ENCODE measurements around the gene ASPN.

Gene ASPN

DNA sequence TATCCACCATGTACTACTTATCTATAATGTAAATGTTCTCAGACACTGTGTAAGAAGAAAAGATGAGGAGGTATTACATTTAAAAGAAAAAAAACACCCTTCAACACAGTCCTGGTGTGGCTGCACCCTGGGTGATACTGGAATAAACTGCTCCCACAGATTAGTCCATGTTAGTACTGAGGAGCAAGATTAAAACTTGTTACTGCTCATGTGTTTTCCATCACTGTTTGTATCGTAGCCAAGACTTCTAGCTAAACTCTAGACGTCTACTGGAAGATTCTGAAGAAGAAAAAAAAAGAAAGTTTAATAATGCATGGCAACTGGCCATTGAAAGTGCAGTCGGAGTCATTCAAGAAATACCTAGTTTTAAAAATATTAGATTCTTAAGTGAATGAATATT is at the start of gene ASPN:
ASPN (minus strand) TSS at position 178 of the 400 bp plus-strand sequence.
- no peak for DNase-seq

DNA sequence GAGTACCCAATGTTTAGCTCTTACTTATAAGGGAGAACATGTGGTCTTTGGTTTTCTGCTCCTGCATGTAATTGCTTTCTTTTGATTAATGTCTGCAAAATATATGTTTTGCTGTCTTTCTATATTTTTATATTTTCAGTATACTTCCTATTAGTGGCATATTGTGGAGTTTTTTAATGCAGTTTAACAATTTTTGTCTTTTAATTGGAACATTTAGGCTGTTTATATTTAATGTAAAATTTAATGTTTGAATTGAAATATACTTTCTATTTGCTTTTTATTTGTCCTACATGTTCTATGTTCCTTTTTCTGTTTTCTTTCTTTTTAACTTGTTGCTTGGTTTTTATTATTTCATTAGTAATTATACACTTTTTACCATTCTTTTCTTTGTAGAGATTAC is 48.6 kb upstream of the ASPN start:
- no peak for DNase-seq

DNA sequence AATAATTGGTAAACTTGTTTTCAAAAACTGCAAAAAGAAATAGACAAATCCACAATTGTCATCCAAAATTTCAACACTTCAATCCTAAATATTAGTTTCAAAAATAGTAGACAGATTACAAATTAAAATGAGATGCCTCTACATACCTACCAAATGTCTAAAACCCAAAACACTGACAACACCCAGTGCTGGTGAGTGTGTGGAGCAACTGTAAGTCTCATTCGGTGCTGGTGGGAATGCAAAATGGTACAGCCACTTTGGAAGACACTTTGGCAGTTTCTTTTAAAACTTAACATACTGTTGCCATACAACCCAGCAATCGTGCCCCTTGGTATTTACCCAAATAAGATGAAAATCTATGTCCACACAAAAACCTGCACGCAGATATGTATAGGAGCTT is 46.8 kb upstream of the ASPN start:
- no peak for DNase-seq

DNA sequence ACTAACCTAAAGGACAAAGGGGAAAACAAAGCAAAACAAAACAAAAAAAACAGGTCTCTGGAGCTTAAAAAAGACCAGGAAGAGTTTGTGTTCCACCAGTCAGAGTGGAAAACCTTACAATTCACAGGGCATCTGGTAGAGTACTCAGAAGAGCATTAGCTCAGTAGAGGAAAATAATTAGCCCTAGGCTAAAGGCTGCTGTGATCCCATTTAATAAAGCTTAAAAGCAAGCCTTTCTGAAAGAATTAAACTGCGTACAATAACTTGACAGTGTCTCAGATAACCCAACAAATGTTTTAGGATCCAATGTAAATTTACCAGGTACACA is 46.2 kb upstream of the ASPN start:
- no peak for DNase-seq

DNA sequence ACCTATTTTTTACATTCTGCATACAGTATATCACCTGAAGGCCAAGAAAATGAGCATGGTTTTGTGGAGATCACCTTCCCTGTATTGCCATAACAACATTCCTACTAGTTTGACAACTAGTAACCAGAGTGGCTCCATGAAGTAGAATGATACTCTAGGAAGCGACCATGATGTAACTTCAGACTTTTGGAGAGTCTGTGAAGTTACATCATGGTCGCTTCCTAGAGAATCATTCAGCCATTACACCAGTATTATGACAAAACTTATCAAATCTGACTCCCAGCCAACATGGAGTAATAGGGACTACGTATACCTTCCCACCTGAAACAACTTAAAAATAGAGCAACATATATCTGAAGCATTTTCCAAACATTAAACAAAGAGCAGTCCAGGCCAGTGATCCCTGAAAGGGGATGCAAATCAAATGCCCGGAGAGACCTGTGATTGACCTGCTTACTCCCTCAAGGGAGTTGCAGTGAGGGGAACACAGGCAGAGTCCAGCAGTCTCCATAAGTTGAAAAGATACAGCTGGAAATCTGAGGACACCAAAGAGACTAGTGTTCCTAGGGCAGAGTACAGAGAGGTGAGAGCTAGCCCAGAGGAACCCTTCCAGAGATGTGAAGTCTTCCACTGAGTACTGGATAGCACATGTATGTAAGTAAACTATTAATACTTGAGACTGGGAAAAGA is 45.7 kb upstream of the ASPN start:
- no peak for DNase-seq

DNA sequence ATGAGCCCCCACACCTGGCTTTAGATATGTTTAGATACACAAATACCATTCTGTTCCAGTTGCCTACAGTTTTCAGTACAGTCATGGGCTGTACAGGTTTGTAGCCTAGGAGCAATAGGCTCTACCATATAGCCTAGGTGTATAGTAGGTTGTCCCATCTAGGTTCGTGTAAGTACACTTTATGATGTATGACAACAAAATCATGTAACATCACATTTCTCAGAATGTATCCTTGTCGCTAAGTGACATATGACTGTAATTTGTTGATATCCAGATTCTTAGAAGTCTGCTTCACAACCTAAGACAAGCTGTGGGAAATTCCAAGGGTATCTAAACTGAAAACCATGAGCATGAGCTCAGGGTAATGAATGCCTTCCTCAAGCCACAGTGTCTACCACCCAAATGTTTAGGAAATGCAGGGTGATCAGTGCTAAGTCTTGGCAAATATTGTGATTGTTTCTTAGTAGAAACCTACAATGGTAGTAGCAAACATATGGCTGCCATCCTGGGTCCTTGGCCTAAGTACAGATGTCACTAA is 45.1 kb upstream of the ASPN start:
- no peak for DNase-seq

DNA sequence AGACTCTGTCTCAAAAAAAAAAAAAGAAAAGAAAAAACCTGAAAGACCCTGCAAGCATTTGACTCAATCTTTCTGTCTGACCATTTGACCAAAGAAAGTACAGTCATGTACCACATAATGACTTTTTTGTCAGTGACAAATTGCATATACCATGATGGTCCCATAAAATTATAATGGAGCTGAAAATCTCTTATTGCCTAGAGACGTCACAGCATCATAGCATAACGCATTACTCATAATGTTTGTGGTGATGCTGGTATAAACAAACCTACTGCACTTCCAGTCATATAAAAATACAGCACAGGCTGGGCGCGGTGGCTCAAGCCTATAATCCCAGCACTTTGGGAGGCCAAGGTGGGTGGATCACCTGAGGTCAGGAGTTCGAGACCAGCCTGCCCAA is 43.0 kb upstream of the ASPN start:
- no peak for DNase-seq

DNA sequence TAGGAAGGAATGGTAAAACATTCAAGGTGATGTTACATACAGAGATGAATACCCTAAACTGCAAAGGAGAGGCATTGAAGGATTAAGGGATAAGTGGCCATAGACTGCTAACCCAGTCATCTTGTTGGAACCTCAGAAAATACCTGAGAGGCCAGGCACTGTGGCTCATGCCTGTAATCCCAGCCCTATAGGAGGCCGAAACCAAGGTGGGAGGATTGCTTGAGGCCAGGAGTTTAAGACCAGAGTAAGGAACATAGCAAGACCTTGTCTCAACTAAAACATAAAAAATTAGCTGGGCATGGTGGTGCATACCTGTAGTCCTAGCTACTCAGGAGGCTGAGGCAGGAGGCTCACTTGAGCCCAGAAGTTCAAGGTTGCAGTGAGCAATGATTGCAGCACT is 42.6 kb upstream of the ASPN start:
- DNase-seq: no peak

DNA sequence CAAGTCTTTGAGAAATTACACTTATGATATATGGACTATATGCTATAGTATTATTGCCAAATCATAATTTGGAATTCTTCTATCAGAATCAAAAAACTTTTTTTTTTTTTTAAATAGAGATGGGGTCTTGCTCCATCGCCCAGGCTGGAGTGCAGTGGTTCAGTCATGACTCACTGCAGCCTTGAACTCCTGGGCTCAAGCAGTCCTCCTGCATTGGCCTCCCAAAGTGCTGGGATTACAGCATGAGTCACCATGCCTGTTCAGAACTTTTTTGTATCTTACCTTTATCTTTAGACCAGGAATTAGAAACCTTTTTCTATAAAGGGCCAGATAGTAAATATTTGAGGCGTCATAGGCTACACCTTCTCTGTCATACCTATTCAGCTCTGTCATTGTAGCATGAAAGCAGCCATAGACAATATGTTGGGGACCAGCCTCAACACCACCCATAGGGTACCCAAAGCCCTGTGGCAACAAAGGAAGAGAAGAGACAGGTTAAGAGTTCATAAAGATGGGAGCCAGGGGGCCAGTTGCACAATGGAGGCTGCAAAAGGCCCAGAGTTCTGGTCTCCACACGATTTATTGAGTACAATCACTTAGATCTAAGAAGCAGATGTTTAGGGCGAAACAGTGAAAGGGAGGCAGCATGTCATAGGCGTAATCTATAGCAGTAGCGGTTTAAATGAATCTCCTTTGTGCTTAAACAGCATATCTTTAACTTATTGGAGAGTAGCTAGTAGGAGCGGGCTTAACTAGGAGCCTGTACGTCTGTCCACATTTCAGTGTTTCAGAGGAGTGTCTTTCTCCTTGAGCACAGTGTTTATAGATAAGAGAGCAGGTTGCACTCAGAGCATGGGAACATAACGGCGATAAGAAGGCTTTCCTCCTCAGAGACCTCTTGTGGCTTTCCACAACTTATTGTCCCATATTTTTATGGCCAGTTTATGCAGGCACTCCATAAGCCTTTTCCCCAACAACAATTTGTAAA is 41.0 kb upstream of the ASPN start:
- no peak for DNase-seq

DNA sequence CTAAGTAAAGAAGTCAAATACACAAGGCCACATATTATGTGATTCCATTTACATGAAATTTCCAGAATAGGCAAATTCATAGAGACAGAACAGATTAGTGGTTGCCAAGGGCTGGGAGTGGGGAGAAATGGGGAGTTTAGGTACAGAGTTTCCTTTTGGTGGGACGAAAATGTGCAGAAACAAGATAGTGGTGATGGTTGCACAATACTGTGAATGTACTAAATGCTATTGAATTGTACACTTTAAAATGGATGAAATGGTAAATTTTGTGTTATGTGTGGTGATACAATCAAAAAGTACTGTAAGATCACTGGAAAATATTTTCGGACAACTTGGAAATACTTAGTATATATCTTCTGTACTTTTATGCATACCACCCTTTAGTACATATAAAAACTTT is 38.5 kb upstream of the ASPN start:
- no peak for DNase-seq

DNA sequence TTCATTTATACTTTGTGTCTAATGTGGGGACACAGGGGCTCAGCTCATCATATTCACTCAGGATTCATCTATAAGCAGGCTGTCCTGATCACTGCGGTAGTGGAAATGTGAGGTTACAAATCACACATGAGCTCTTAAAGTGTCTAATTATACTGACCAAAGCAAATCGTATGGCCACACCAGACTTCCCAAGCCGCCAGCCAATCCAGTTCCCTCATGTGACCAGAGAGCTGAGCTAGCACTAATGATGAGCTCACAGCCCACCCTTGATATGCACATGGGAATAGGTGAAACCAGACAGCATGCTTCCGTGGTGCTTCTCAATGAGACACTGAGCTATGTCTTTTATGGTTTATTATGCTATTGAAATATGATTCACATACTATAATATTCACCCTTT is 35.9 kb upstream of the ASPN start:
- no peak for DNase-seq

DNA sequence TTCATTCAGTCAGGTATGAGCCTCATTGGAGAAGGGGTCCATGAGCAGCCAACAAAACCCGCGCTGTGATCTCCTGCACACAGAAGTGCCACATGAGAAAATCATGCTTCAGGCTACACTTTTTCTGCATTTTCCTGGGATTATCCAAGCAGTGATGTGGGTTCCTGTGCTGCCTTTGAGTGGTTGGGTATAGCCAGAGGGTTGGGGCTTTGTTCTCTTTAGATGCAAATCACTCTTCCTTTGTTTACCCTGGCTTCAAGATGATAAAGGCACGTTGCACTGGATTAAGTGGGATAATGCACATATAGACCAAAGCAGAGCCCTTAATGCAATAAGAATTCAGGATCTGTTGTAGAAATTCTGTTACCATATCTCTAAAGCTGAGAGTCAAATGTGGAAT is 34.7 kb upstream of the ASPN start:
- DNase-seq: no peak

DNA sequence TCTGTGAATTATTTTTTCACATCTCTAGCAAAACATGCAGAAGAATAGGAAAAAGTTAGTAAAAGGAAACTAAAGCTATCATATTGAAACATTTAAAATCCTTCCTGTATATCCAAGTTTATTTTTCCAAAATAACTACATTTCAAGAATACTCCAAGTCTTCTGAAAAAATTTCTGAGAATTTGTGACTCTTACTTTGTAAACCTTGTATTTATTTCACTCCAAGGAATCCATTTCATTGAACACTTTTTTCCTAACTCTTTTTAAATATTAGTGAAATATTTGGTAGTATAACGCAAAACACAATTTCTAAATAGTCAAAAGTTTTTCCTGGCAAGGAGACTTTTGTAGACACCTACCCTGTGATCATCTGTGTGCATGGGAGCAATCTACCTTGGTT is 34.2 kb upstream of the ASPN start:
- DNase-seq: no peak

DNA sequence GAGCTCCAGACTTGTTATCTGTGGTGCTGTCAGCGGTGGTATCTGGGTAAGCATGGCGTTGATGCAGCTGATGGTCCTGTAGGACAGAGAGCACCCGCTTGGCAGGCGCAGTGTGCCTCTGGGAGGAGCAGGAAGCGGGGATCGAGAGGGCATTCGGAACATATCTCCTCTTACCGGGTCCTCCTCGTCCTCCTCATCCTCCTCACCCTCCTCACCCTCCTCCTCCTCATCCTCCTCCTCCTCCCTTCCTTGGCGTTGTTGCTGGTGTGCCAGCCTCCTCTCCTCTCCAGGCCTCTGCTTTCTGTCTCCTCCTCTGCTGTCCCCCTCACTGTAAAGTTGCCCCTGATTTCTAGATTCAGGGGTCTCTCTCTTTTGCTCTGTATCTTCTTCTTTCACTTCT is 32.3 kb upstream of the ASPN start:
- DNase-seq: no peak

DNA sequence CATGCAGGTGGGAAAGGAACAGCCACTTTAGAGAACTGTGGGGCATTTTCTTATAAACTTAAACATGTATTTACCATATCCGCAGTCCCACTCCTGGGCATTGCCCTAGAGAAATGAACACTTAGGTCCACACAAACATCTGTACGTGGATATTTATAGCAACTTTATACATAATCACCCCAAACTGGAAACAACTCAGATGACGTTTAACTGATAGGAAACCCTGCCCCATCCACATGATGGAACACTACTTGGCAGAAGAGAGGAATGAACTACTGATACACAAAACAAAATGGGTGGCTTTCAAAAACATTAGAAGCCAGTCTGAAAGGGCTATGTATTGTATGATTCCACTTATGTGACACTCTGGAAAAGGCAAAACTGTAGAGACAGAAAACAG is 31.0 kb upstream of the ASPN start:
- no peak for DNase-seq

DNA sequence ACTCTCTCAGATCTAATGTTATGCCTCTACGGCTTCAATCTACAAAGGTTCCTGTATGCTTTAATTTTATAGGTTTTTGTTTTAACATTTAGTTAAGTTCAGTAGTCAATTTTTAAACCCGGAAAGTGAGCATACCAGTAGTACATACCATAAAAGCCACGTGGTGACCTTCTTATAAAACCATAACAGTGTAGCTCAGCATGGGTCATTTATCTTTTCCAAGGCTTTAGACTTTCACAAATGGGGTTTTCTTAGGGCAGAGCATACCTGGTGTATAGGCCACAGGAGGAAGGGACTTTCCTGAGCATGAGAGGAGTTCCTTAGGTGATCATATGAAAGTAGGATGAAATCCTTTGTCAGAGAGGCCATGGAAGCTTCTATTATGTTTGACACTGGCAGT is 30.3 kb upstream of the ASPN start:
- no peak for DNase-seq

DNA sequence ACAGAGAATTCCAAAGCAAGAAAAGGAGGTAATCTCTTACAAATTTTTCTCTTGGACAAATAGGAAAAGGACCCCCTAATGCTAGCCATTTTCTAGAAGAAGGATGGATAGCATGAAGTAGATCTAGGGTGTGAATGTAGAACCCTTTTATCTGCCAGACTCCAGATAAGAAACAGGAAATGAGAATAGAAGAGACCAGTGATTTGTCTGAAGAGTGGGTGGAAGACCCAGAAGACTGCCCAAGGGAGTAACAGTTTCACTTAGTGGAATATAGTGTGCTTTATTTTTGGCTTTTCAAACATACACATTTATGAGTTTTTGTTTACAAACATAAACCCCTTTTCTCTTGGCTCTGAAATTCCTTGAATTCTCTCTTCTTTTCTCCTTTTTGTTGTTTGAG is 28.4 kb upstream of the ASPN start:
- no peak for DNase-seq

DNA sequence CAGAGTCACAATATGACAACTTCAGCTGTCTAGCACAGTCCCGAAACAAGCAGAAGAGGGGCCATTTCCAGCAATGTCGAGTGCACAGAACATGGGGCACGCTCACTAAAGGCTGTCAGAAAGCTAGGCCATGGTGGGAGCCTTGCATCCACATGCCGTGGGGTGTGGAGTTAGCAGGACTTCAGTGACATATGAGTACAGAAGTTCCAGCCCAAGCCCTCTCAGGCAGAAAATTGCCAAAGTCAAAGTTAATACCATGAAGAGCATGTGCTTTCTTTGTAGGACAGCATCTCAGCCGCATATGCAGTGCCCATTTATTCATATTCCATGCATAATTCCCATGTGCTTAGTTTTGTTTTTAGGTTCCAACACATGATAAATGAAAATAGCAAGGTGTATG is 26.7 kb upstream of the ASPN start:
- DNase-seq: no peak

DNA sequence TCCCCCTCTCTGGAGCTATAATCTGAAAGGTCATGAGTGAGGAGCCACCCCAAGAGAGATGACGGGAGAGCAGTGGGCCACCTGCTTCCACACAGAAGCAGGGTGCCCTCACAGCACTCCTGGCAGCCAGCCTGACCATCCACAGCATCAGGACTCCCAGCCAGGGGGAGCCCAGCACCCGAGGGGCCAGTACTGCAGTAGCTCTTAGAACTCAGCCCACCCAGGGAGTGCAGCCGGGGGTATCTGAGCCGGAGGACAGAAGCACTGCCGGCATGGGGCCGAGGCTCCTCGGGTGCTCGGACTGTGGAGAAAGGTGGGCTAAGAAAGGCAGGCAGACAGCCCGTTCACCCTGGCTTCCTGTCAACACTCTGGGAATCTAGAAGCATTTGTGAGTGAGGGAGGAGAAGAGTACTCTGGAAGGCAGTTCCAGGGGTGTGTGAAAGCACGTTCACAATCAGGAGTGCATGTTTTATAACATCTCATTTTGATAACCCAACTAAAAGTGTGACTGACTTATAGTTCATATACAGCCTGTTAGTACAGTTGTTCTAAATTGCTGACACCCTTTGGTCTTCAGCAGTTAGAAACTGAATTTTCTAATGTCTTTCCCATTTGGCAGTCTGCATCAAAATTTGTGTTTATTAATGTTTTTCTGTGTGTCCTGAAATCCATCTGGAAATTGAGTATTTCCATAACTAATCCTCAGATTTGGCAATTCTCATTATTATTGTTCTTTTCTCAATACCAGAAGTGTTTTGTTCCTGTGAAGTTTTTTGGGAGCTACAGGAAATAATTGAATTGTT is 25.9 kb upstream of the ASPN start:
- DNase-seq: no peak

DNA sequence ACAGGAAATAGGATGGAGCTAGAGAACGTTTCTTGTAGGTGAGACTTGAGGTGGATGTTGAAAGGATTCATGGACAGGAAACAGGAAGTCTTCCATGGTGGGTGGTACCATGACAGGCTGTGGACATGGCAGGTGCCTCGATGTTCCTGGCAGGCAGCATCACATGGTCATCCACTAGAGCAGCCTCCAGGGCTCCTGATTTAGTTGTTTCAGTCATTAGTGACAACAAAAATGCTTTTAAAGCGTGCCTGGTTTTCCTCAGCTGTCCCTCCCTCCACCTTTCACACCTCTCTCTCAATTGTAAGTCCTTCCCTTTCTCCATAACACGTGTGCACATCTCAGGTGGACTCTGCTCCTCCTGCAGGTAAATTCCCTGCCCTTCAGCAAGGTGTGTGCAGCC is 25.2 kb upstream of the ASPN start:
- no peak for DNase-seq

DNA sequence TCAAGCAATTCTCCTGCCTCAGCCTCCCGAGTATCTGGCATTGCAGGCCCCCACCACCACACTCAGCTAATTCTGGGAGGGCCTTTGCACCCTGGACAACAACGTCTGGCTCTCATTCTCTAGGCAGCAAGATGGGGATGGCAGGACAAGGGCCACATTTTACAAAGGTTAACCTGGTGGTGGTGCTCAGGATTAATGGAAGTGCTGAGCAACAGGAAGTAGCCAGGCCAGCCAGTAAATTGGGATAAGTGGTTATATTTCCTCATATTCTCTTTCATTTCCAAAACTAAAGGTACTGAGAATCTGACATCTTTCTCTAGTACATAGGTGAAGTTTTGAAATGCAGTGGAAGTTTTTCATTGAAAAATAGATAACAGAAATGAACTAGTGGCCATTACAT is 24.7 kb upstream of the ASPN start:
- no peak for DNase-seq

DNA sequence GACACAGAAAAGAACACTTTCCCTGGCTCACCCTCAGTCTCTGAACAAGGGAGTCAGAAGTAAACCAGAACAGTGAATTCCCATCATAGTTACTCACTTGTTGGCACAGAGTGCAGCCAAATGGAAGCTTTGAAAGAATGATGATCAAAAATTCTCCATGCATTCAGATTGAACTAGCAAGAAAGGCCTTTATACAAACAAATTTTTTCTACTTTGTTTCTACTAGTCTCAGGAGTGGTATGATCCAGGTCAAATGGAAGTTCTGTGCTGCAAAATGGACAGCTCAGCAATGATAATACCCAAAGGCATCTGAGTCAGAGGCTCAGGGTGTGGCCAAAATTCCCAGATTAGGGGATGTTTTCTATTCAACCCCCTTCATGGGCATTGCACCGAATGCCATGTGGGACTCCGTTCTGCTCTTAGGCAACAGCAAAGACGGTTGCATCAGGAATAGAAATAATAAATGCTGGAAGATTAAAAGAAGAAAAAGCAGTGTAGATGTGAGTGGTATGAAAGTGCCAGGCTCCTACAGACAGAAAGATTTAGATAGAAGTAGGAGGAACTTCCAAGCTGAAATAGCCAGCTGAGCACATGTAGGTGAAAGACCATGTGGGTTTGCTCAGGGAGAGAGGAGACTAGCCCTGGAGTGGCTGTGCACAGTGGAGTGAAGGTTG is 24.0 kb upstream of the ASPN start:
- no peak for DNase-seq

DNA sequence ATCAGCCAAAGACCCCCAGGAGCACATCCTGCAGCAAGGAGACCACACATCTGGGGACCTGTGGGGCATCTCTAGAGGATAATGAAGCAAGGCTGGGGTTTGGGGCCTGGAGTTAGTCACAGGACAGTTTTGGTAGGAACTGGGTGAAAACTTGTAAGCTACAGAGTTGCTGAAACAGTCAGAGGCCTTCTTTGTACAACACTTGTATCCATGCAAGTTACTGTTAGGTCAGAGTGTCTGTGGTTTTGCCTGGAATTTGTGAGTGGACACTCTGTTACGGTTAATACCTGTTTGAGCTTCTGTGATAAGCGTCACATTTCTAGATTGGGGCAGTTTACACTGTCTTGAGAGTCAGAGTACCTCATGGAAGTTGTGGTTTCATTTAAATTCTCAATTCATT is 22.6 kb upstream of the ASPN start:
- DNase-seq: no peak
